ENCODE data around the gene ADA.

The ADA gene

DNA sequence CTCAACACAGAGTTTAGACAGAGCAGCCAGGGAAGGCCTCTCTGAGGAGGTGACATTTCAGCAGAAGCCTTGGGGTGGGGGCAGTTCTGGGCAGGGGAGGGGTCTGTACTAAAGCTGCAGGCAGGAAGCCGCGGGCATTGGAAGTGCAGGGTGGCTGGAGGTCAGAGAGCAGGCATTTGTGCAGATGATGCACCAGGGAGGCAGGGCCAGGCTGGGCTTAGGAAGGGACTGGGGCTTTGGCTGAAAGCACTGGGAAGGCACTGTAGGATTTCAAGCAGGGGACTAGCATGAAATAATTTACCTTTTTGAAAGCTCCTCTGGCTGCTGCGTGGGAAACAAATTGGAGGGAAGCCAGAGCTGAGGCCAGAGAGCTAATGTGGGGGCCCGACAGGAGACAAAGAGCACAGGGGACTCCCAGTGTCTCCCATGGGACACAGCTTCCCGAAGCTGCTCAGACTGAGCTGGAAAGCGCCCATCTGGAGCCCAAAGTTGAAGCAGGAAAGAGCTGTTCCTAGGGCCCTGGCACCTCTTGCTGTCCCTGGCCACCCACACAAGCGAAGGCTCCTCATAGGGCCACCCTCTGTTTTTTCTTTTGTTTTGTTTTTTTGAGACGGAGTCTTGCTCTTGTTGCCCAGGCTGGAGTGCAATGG, 19.3 kb downstream of the ADA start:
- DNase-seq = no peak
- intact Hi-C loops (cut with DNase I) = no loop called here

DNA sequence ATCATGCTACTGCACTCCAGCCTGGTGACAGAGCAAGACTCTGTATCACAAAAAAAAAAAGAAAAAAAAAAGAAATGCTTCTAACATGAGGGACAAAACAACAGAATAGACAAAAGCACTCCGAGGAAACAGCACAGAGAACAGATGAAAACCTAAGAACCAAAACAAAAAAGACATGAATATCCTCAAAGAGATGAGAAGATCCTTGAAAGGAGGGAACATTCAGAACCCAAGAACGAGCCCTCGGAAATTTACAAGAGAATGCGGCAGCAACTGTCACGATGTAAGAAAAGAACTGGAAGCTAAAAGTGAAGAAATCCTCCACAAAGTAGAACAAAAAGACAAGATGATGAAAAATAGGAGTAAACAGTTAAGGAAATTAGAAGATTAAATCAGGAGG, 21.2 kb downstream of the ADA start:
- intact Hi-C loops (cut with DNase I) = no loop called here
- no peak for DNase-seq

DNA sequence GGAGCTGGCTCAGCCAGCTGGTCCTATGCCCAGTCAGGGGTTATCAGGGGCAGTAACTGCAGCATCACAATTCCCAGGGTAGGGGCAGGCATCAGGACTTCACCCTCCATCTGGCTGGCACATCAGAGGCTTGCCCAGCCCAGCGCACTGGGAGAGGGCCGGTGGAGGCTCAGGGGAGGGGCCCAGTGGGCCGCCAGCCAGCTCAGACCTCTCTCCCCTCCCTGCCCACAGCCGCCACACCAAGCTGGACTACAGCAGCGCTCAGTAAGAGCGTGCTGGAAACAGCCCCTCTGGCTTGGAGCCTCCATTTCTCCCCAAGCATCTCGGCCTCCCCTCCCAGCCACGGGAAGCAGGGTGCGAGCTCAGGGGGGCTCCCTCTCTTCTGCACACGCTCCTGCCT, 22.0 kb downstream of the ADA start:
- peak in 24 of 42 donors; percentile 29 to 80 (median 50) for DNase-seq

DNA sequence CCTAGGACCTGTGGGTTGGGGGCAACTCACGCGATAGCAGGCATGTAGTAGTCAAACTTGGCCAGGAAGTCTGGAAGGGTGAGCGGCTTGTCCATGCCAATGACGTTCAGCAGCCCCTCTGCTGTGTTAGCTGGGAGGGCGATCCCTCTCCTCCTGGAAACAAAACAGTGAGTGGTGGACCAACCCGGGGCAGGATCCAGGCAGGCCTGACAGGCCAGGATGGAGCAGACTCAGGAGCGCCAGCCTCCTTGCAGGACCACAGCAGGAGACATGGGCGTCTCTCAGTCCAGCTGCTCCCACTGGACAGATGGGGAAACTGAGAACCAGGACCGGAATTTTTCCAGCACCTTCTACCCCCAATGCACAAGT, 22.5 kb downstream of the ADA start:
- intact Hi-C loops (cut with DNase I) = no loop called here

More for the DNA sequence above, 22.0 kb downstream of the ADA start:
- intact Hi-C loops (cut with DNase I) = no loop called here

DNA sequence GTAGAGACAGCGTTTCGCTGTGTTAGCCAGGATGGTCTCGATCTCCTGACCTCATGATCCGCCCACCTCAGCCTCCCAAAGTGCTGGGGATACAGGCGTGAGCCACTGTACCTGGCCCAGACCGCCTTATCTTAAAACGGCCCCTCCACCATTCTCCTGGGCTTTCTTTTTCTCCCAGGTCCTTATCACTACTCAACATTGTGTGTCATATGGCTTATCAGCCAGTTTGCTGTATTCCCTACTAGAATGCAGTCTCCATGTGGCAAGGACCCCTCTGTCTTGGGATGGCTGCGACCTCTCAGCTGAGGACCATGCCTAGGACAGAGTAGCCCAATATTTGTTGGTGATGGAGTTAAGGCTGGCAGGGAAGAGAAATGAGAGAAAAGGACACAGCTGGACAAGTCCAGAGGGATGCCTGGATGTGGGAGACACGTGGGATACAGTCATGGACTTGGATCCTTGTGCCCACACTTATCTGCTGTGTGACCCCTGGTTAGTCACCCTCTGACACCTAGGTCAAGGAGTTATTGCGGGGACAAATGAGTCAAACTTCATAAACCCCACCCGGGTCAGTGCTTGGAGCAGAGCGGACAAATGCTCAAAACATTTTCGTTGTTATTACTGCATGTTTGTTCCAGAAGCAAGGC, 24.0 kb downstream of the ADA start:
- intact Hi-C loops (cut with DNase I) = no loop called here
- no peak for DNase-seq

More for the DNA sequence above, 22.5 kb downstream of the ADA start:
- no peak for DNase-seq

DNA sequence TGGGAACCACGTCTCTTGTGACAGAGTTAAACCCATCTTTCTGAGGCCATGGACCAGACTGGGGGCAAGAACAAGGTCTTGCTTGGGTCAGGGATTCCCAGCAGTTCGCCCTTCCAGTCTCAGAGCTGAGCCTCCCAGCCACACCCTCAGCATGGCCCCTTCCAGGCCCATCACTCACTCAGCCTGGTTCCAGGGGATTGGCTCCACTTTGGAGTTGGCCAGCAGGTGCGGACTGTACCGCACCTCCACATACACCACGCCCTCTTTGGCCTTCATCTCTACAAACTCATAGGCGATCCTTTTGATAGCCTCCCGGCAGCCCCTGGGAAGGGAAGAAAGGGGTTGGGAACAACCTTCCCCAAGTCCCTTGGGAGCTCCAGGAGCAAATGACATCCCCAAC, 25.2 kb downstream of the ADA start:
- no peak for DNase-seq
- intact Hi-C loops (cut with DNase I) = no loop called here

DNA sequence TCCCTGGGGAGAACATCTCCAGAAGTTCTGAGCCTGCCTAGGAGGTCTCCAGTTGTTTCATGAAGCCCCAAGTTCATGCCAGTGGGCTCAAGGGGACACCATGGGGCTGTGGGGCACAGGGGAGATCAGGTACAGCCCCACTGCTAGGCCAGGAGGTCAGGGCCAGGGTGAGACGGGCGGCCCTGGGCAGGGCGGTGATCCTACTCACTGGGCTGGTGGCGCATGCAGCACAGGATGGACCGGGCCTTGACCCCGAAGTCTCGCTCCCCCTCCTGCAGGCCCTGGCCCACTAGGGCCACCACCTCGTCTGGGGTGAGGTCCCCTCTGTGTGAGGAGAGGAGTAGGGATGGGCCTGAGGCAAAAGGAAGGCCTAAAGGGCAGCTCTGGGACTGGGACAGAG, 26.1 kb downstream of the ADA start:
- DNase-seq = no peak
- intact Hi-C loops (cut with DNase I) = no loop called here

DNA sequence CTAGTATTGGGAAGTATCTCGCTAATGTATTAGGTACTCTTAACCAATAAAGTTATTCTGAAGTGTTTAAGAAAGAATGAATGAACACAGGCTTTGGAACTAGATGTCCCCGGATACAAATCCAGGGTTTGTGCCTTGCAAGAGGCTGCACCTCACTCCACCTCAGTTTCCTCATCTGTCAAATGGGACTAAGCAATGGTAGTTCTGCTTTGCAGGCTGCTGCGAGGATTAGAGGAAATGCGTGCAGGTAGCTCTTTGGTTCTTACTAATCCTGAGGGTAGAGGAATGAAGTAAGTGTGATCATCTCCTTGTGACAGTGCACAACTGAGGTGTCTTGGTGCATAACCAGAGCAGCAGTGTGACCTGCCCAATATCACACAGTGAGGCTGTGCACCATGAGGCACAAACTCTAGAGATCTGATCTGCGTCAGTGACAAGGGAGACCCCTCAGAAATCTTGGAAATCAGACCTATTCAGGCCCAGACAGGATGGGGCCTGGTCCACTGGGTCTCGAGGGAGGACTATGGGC, 26.7 kb downstream of the ADA start:
- intact Hi-C loops (cut with DNase I) = no loop called here
- DNase-seq = no peak

DNA sequence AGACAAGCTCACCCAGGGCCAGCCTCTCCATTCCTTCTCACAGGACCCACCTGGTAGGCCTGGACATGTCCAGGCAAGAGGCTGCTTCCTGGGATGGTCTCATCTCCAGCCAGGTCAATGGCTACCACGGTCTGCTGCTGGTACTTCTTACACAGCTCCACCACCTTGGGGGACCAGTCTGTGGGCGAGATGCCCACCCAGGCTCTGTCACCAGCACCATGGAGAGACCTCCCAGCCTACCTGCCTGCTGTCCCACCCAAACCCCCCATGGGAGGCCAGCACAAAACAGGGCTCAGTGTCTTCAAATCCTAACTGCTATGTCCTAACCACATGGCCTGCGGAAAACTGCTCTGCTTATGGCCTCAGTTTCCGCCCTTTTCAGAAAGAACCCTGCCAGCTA, 27.3 kb downstream of the ADA start:
- DNase-seq = no peak

DNA sequence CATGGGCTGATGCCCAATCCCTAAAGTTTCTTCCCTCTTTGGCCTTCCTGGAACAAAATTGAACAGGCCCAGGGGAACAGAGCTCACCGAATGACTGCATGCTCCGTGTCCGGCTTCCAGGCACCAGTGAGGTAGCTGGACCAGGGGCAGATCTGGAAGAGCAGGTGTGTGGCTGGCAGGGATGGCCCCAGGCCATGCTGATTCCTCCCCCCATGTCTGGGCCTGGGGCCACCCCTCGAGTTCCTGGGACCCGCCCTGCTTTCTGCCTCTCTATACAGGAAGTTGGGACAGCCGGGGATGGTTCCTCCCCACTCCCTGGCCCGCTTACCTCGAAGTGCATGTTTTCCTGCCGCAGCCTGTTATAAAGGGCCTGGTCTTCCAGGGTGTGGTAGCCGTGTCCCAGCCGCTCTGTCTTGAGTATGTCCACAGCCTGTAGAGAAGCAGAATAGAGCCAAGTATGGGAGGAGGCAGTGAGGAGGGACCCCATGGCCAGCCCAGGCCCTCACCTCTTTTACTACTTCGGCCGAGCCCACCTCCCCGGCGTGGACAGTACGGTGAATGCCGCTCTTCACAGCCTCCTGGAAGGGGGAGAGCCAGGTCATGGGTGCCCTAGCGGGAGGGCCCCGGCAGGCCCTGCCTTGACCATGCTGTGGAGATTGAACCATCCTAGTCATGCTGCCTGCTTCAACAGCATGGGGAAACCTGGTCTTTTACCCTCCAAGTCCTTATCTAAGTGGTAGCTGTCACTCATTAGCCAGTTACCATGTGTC, 28.8 kb downstream of the ADA start:
- intact Hi-C loops (cut with DNase I) = no loop called here
- no peak for DNase-seq

More for the DNA sequence above, 27.3 kb downstream of the ADA start:
- intact Hi-C loops (cut with DNase I) = no loop called here

DNA sequence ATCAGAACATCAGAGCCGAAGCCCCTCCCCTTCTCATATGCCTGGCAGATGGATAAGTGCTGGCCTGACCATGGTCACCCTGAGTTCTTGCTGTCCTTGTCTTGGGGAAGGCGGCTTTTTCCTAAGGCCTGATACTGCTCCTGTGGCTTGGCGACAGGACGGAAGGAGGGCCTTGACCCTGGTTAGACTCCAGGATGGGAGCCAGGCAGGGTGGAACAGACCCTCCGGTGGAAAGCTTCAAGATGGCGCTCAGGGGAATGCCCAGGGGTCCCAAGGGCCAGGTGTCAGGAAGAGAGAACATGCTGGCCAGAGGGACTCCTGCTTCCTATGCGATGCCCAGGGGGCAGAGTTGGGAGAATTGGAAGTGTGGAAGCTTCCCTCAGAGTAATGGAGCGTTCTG, 29.6 kb downstream of the ADA start:
- intact Hi-C loops (cut with DNase I) = no loop called here
- no peak for DNase-seq

DNA sequence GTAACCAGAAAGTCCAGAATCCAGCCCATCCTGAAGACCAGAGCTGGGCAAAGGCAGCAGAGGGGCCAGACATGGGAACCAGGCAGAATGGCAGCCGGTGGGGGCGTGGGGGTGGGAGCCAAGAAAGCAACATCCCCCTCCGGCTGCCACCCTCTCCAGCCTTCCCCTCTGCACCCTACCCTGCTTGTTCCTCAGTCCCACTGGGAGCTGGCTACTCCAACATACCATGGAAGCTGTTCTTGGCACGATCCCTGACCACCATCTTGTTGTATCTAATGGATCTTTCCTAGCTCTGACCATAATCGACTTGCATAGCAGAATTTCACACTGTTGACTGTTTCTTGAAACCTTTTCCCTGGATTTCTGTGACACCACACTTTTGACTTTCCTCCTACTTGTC, 30.2 kb downstream of the ADA start:
- intact Hi-C loops (cut with DNase I) = no loop called here
- no peak for DNase-seq

DNA sequence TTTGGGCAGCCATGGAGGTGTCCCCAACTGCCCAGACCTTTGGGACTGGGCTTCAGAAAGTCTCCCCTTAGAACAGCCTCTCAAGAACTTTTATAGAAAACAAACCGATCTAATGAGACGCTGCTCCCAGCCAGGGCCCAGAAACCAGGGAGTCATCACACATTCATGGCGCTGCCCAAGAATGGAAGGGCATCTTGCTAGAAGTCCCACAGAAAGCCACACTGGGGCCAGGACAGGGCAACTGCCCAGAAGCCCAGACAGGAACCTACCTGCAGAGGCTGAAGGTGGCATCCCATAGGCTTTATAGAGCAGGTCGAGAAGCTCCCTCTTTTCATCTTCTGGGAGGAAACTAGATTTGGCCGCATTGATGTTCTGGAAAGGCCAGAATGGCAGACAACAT, 31.5 kb downstream of the ADA start:
- no peak for DNase-seq
- intact Hi-C loops (cut with DNase I) = no loop called here

DNA sequence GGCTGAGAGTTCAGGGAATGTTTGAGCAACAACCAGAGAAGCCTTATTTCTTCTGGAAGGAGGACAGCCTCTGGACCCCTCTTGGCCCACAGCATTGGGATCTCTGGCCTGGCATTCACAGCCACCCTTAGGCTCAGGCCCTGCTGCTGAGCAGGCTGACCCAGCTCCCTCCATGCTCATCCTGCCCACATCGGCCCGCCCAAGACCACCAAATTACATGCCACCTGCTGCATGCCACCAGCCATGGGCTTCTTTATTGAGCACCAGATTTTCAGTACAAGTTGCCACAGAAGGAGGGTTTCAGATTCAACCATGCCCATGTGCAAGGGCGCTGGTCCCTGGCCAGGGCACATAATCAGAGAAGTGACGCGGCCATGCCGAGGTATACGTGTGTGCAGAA, 32.2 kb downstream of the ADA start:
- DNase-seq = no peak
- intact Hi-C loops (cut with DNase I) = loop anchor here (10.0 kb wide), 1 partner anchor 116 kb away; no protein-coding TSS in a partner anchor

DNA sequence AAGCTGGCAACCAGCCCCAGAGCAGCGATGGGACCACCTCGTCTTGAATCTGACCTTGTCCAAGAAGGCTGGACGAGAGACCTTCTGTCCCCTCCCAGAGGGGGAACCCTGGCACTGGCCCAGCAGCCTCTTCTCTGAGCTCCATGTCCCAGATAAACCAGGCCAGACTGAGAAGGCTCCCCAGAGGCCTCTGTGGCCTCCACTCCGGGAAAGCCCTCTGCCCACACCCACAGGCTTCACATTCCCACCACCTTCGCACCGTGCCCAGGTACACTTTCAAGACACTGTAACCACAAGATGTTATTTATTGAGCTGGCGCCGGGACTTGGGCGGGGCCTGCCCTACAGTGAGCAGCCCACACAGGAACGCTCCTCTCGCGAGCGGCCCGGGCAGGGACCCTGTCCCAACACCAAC, 33.2 kb downstream of the ADA start:
- no peak for DNase-seq
- intact Hi-C loops (cut with DNase I) = loop anchor here (10.0 kb wide), 1 partner anchor 116 kb away; no protein-coding TSS in a partner anchor

DNA sequence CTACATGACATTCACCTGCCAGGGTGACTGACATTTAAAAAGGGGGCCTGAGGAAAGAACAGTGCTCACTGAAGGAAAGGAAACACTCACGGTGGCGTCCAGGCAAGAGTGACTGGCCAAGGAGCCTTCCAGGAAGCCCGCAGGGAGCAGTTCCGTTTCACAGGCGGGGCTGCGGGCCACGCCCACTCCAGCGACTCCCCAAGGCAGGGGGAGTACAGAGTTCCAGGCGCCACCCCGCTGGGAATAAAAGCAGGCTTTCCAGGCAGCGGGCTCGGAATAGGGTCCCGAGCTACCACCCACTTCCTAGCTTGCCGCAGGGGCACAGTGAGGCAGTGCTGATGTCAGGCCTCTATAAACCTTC, 34.9 kb downstream of the ADA start:
- DNase-seq = peak in 9 of 42 donors; percentile 22 to 57 (median 39)
- intact Hi-C loops (cut with DNase I) = loop anchor here (10.0 kb wide), 1 partner anchor 118 kb away; no protein-coding TSS in a partner anchor

DNA sequence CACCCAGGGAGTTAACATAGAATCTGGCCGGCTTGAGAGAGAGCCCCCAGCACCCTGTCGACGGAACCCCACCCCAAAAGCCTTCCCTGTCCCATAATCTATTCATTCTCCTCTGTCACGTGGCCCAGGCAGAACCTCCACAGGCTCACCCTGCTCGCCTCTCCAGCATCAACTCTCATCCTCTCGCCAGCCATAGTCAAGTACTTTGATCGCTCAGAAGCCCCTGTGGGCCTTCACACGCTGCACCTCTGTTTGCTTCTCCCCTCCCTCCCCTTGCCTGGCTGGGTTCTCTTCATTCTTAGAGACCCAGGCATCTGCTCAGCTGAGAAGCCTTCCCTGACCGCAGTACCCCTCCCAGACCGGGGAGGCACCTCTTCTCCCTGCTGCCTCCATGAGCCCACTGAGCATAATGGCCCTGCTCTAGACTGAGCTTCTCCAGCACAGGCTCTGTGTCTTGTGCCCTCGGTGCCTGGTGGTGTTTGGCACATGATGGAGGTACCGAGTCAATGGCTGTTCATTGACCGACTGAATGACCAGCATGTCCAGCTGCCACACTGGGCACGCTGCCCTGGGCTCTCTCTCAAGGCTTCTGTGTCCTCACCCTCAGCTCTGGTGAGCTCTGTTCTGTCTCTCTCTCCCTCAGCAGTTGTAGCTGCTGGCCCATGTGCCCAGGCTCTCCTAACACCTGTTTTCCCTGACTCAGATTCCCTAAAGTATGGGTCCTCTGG, 35.5 kb downstream of the ADA start:
- peak; percentile 73 to 98 (median 94) for DNase-seq
- intact Hi-C loops (cut with DNase I) = loop anchor here (10.0 kb wide), 1 partner anchor 119 kb away; no protein-coding TSS in a partner anchor

DNA sequence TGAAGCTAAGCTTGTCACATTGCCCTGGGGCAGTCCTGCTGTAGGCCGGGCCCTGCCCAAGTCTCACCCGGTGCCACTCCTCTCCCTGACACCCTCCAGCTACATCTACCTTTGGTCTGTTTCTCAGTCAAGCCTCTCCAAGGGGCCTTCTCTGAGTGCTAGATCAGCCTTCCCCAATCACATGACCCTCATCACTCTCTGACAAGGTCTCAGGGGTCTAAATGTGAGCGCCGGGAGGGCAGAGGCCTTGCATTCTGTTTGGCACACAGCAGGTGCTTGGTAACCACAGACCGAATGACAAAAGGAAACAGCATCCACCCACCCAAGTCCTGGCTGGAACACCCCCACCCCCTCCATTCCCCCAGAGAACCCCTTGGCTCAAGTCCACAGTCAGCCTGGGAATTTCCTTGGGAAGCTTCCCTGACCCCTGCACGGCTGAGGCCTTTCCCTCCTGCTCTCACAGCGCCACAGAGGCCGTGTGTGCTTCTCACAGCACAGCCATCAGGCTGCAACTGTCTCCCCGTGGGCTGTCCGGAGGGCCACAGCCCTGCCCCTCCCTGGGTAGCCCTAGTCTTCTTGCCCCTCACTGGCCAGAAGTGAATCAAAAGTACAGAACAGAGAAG, 36.2 kb downstream of the ADA start:
- peak in 11 of 42 donors; percentile 21 to 67 (median 35) for DNase-seq
- intact Hi-C loops (cut with DNase I) = loop anchor here (10.0 kb wide), 1 partner anchor 120 kb away; no protein-coding TSS in a partner anchor

DNA sequence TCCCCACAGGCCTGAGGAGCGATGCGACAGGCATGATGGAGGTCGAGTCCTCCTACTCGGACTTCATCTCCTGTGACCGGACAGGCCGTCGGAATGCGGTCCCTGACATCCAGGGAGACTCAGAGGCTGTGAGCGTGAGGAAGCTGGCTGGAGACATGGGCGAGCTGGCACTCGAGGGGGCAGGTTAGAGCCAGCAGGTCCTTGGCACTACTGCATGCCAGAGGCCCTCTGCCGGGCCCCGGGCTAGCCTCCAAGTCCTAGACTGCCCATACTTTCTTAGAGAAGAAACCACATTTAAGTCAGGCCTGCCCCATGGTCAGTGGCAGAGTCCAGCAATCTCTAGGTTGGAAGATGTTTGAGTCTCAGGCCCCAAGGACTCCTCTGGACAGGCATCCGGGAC, 37.0 kb downstream of the ADA start:
- DNase-seq = peak in 29 of 42 donors; percentile 21 to 75 (median 51)
- intact Hi-C loops (cut with DNase I) = loop anchor here (5.0 to 10.0 kb wide), 3 partner anchors 92 to 227 kb away; partner anchors contain the start of gene SERINC3

All from head of caudate nucleus (tissue), 42 donors.